ENCODE data around the gene KCNK5. TPM values are rescaled to one million over a fixed set of nuclear protein-coding genes. Genes with fewer than 3 reads are reported as not detected.

KCNK5 gene
- total RNA-seq, 1 donor from 2014 or later, result 2.6 TPM

DNA sequence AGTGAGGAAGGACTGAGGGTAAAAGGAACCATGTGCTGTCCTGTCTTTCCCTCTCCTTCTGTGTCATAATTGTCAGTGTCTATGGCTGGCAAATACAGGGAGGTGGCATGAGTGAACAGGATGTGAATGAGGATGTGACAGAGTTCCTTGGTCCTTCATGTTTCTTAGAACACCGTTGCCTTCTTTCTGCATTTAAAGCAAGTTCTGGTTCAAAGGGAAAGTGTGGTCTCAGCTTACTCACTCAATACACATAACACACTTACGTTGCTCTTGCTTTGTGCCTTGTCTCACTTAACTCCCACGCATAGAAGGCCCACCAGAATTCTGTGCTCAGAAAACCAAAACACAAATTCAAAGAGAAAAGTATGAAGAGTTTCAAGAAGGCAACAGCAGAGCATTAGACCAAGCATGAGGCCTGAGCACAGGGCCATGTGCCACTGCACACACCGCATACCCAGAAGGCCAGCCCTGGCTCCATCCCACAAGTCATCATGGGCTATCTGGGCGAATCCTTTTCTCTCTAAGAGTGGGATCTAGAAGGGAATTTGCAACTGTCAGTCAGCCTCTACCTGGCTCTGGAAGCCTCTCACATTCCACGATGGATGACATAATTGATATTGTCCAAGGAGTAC lies 75.4 kb downstream of the KCNK5 start:
- H3K36me3 ChIP-seq, result no peaks in the 10 kb centered on the region
- no peak for DNase-seq (ENCODE audit: low spot score in 2 of 2)
- intact Hi-C loops (cut with DNase I), result no loop called here

GRCh38 chr6:39152262-39152661 lies 77.0 kb downstream of the KCNK5 start:
- no peak for DNase-seq (ENCODE audit: low spot score in 2 of 2)
- Histone ChIP-seq H3K4me3 (no peak overlapping the region), H3K36me3 (no peaks in the 10 kb centered on the region), H3K27me3 (no peaks in the 10 kb centered on the region), H3K27ac (no peak overlapping the region), H3K9me3 (no peaks in the 10 kb centered on the region), H3K4me1 (no peaks in the 10 kb centered on the region)
- intact Hi-C loops (cut with DNase I), result no loop called here
- TF ChIP-seq CTCF (IDR thresholded peaks at IDR 0.05), result no peak

More for the DNA sequence above, 75.4 kb downstream of the KCNK5 start:
- H3K27ac ChIP-seq, result no peak overlapping the region
- no peaks in the 10 kb centered on the region for H3K27me3 ChIP-seq
- no peaks in the 10 kb centered on the region for H3K4me1 ChIP-seq
- no peaks in the 10 kb centered on the region for H3K9me3 ChIP-seq
- TF ChIP-seq CTCF (IDR thresholded peaks at IDR 0.05), result no peak
- H3K4me3 ChIP-seq, result no peak overlapping the region

- H3K4me1 ChIP-seq, result no peaks in the 10 kb centered on the region
- intact Hi-C loops (cut with DNase I), result no loop called here
- no peaks in the 10 kb centered on the region for H3K36me3 ChIP-seq
- H3K9me3 ChIP-seq, result no peaks in the 10 kb centered on the region
- TF ChIP-seq CTCF (IDR thresholded peaks at IDR 0.05), result no peak
- H3K27ac ChIP-seq, result no peak overlapping the region
- no peak overlapping the region for H3K4me3 ChIP-seq
- no peaks in the 10 kb centered on the region for H3K27me3 ChIP-seq
- no peak for DNase-seq (ENCODE audit: low spot score in 2 of 2)
Measured at GRCh38 chr6:39151211-39151610, 78.1 kb downstream of the KCNK5 start.

DNA sequence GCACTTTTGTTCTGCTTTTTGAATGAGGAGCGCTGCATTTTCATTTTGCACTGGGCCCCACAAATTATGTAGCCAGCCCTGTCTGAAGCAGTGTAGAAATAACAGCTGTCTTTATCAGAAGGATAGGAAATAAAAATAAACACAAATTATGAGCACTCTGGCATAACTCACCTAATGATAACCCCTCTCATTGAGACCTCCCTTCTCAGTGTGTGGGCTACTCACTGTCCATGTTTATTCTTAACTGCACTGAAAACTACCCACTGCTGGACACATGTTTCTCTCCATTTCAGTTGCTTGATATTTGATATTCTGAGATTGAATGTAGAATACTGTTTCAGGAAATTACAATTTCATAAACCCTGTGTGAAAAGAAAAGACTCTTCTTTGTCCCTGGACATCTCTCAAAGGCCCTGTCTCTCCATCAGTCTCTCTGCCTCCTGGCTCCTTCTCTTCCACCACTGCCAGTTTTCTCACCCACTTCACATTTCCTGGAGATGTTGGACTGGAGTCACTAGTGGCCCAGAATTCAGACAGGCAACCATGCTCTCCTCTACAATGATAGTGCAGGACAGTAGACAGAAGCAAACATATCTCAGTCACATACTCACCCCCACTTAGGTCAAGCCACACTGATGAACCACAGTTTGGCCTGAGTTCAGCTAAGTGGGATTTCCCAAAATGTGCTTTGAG lies 84.6 kb downstream of the KCNK5 start:
- Histone ChIP-seq H3K9me3 (no peaks in the 10 kb centered on the region), H3K36me3 (no peaks in the 10 kb centered on the region), H3K27ac (no peak overlapping the region), H3K4me3 (no peak overlapping the region), H3K4me1 (no peaks in the 10 kb centered on the region), H3K27me3 (no peaks in the 10 kb centered on the region)
- DNase-seq (ENCODE audit: low spot score in 2 of 2), result no peak
- no peak for TF ChIP-seq CTCF (IDR thresholded peaks at IDR 0.05)
- intact Hi-C loops (cut with DNase I), result no loop called here

GRCh38 chr6:39143238-39143930 lies 85.9 kb downstream of the KCNK5 start:
- no peak overlapping the region for H3K4me3 ChIP-seq

More at GRCh38 chr6:39143238-39143930, 85.9 kb downstream of the KCNK5 start:
- TF ChIP-seq CTCF (IDR thresholded peaks at IDR 0.05), result no peak
- H3K4me1 ChIP-seq, result no peaks in the 10 kb centered on the region
- no peak overlapping the region for H3K27ac ChIP-seq
- H3K36me3 ChIP-seq, result no peaks in the 10 kb centered on the region
- H3K27me3 ChIP-seq, result no peaks in the 10 kb centered on the region
- intact Hi-C loops (cut with DNase I), result no loop called here
- no peak for DNase-seq (ENCODE audit: low spot score in 2 of 2)
- peaks cover 0 to under 1% of the 10 kb centered on the region in 2 donors for H3K9me3 ChIP-seq
